ENCODE data around the gene GALNTL6. TPM values are rescaled to one million over a fixed set of nuclear protein-coding genes. Genes with fewer than 3 reads are reported as not detected.

Gene GALNTL6
- total and polyA plus RNA-seq, 2 donors (not counting 3 experiments of a cell fraction or from before 2014, with no cell fraction given): not detected

DNA sequence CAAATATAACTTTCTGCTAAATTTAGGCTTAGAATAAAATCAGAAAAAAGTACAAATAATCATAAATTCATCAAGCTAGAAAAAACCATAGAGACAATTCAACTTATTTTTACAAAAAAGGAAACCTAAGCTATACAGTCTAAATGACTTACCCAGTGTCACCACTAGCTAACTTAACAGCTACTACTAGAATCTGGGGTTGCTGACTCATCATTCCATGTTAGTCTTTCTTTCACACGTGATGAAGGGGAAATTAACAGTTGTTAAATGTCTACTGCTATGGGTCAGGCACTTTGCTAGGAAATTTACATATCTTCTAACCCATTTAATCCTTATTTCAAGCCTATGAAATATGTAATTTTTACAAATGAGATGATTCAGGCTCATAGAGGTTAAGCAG lies 1006.1 kb downstream of the GALNTL6 start:
- FAIRE-seq (no peak), DNase-seq (ENCODE audit: low read depth, low spot score) (no peak)
- H3K36me3 ChIP-seq (ENCODE audit: control insufficient read depth in 2 of 2, extremely low read depth in 1 of 2, insufficient read depth in 2 of 2, low read length in 2 of 2): no peaks in the 10 kb centered on the region
- no peak overlapping the region for H3K4me2 ChIP-seq (ENCODE audit: insufficient read depth, low read length)
- intact Hi-C loops (cut with micrococcal nuclease) (no loop called here), dilution Hi-C loops (cut with MboI; ENCODE audit: extremely low pct_ligation_motif_present, low sequenced_read_pairs) (no loop called here)
- no peak overlapping the region for H3K27ac ChIP-seq (ENCODE audit: insufficient read depth, low read depth, low read length)
- ChIA-PET CTCF (no interaction called here), POLR2A (no interaction called here)
- no peak overlapping the region for H3K4me3 ChIP-seq (replicated peaks in 1 of 3; ENCODE audit: insufficient read depth in 1 of 3, low read depth in 1 of 3, low read length in 3 of 3)
- no peaks in the 10 kb centered on the region for H3K9me1 ChIP-seq (replicated peaks; ENCODE audit: control insufficient read depth, extremely low read depth, insufficient read depth, low read length)
- no peaks in the 10 kb centered on the region for H3K79me2 ChIP-seq (ENCODE audit: control insufficient read depth, insufficient read depth, low read length)
- TF ChIP-seq GATA2 (IDR thresholded peaks at IDR 0.05; ENCODE audit: insufficient read depth, insufficient read length, low read depth, low read length) (no peak), EZH2 (IDR thresholded peaks at IDR 0.05; ENCODE audit: borderline replicate concordance, low read depth, low read length, severe bottlenecking) (no peak), FOS (IDR thresholded peaks at IDR 0.05; ENCODE audit: borderline replicate concordance, insufficient read depth, low read length) (no peak), JUN (IDR thresholded peaks at IDR 0.05; ENCODE audit: borderline replicate concordance, insufficient read depth, insufficient read length, low read depth) (no peak), POLR2AphosphoS5 (IDR thresholded peaks at IDR 0.05; ENCODE audit: insufficient read depth, low read depth, low read length) (no peak), MYC (IDR thresholded peaks at IDR 0.05; ENCODE audit: low read depth, low read length) (no peak), POLR2A (IDR thresholded peaks at IDR 0.05; ENCODE audit: low read depth, low read length) (no peak)
- TF ChIP-seq, protein P1, sequence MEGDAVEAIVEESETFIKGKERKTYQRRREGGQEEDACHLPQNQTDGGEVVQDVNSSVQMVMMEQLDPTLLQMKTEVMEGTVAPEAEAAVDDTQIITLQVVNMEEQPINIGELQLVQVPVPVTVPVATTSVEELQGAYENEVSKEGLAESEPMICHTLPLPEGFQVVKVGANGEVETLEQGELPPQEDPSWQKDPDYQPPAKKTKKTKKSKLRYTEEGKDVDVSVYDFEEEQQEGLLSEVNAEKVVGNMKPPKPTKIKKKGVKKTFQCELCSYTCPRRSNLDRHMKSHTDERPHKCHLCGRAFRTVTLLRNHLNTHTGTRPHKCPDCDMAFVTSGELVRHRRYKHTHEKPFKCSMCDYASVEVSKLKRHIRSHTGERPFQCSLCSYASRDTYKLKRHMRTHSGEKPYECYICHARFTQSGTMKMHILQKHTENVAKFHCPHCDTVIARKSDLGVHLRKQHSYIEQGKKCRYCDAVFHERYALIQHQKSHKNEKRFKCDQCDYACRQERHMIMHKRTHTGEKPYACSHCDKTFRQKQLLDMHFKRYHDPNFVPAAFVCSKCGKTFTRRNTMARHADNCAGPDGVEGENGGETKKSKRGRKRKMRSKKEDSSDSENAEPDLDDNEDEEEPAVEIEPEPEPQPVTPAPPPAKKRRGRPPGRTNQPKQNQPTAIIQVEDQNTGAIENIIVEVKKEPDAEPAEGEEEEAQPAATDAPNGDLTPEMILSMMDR (IDR thresholded peaks at IDR 0.05; ENCODE audit: extremely low read depth in 1 of 2, insufficient read depth in 1 of 2, low read depth in 1 of 2, low read length in 2 of 2): no peak
- TF ChIP-seq, protein P2, sequence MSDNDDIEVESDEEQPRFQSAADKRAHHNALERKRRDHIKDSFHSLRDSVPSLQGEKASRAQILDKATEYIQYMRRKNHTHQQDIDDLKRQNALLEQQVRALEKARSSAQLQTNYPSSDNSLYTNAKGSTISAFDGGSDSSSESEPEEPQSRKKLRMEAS (IDR thresholded peaks at IDR 0.05; ENCODE audit: insufficient read depth, insufficient read length): no peak
- H3K4me1 ChIP-seq (ENCODE audit: control insufficient read depth, extremely low read depth, insufficient read depth, low read length): no peaks in the 10 kb centered on the region
- no TSS peak for BruUV-seq (replicated peaks)
- H3K9me3 ChIP-seq (replicated peaks; ENCODE audit: control insufficient read depth, insufficient read depth, low read length): no peaks in the 10 kb centered on the region
- H2AFZ ChIP-seq (ENCODE audit: low read depth, low read length): no peak overlapping the region
- no peaks in the 10 kb centered on the region for H3K27me3 ChIP-seq (ENCODE audit: control insufficient read depth in 2 of 2, insufficient read depth in 2 of 2, low read length in 2 of 2)
- H4K20me1 ChIP-seq (replicated peaks; ENCODE audit: control insufficient read depth, extremely low read depth, insufficient read depth, low read length): no peaks in the 10 kb centered on the region
- H3K9ac ChIP-seq (replicated peaks; ENCODE audit: extremely low read depth, insufficient read depth, low read length): no peak overlapping the region

Data from endothelial cell of umbilical vein (primary cell).